ENCODE results near the gene TF.

The TF gene

GRCh38 chr3:133838296-133838789 is 92.2 kb downstream of the TF start:
- no peak for FAIRE-seq

GRCh38 chr3:133838916-133839800 is 93.0 kb downstream of the TF start:
- FAIRE-seq = no peak

- no peak for FAIRE-seq
Measured at GRCh38 chr3:133840055-133840737, 94.0 kb downstream of the TF start.

GRCh38 chr3:133840767-133841166 is 94.6 kb downstream of the TF start:
- FAIRE-seq = no peak

- no peak for FAIRE-seq
Measured at GRCh38 chr3:133841196-133841595, 95.0 kb downstream of the TF start.

- no peak for FAIRE-seq
Measured at GRCh38 chr3:133842158-133842557, 96.0 kb downstream of the TF start.

GRCh38 chr3:133843634-133844033 is 97.4 kb downstream of the TF start:
- no peak for FAIRE-seq

- no peak for FAIRE-seq
Measured at GRCh38 chr3:133845127-133845526, 98.9 kb downstream of the TF start.
